Breast epithelium (tissue), 3 donors: Measurements from ENCODE around the gene MKNK1.

Experiments
- CTCF ChIP-seq, 3 donors: fragments of 450-650 bp; IDR thresholded peaks; one replicate each; pipeline ENCODE4 v1.5.1; 2016 to 2017; ENCODE audit warnings: antibody characterized with exemption in 3 of 3, mild to moderate bottlenecking in 3 of 3, moderate library complexity in 3 of 3
- POLR2A ChIP-seq: fragments of 450-650 bp; IDR thresholded peaks from one replicate; pipeline ENCODE4 v1.6.1; 2016; ENCODE audit warnings: antibody characterized with exemption, mild to moderate bottlenecking, moderate library complexity

GRCh38 chr1:46538147-46538546 lies 65.9 kb downstream of the MKNK1 start:
- no peak for TF ChIP-seq CTCF (IDR thresholded peaks at IDR 0.05)
- TF ChIP-seq POLR2A, result no peak
